Activated B cell treated with CpG ODN at 0.5 μM for 24 hours (primary cell): ENCODE results near the gene ISM1. TPM values are rescaled to one million over a fixed set of nuclear protein-coding genes. Genes with fewer than 3 reads are reported as not detected.

Experiments
- ATAC-seq: fragments of 200-7000 bp; cut with Tn5 transposase; one replicate; pipeline ENCODE4 v1.10.0; 2021; ENCODE audit warnings: low read depth, mild to moderate bottlenecking, moderate library complexity
- CTCF ChIA-PET: fragments of 350-600 bp; sonication (Branson Sonifier 250); formaldehyde crosslinking; loops from one replicate; lab custom pipeline; 2021; ENCODE audit warnings: antibody characterized with exemption; lab: Charles Lee
- POLR2A ChIA-PET: fragments of 350-600 bp; sonication (Branson Sonifier 250); formaldehyde crosslinking; loops from one replicate; lab custom pipeline; 2021; ENCODE audit warnings: antibody characterized with exemption; lab: Charles Lee
- DNase-seq: peaks from one replicate; pipeline ENCODE4 v3.0.0; 2022
- H3K27ac Mint-ChIP-seq: one replicate; pipeline ENCODE4 v1.8.0; 2020; ENCODE audit warnings: mixed read lengths
- H3K27me3 Mint-ChIP-seq: one replicate; pipeline ENCODE4 v1.8.0; 2021; ENCODE audit warnings: mixed read lengths
- H3K36me3 Mint-ChIP-seq: one replicate; pipeline ENCODE4 v1.8.0; 2021; ENCODE audit warnings: low read depth, mixed read lengths
- H3K4me1 Mint-ChIP-seq: one replicate; pipeline ENCODE4 v1.8.0; 2021; ENCODE audit warnings: mixed read lengths
- H3K4me3 Mint-ChIP-seq: one replicate; pipeline ENCODE4 v1.8.0; 2020; ENCODE audit warnings: mild to moderate bottlenecking, mixed read lengths
- H3K9me3 Mint-ChIP-seq: one replicate; pipeline ENCODE4 v1.8.0; 2020; ENCODE audit warnings: mixed read lengths
- CTCF ChIP-seq: fragments of 200-600 bp; IDR thresholded peaks from one replicate; pipeline ENCODE4 v1.8.0; 2022; ENCODE audit warnings: antibody characterized with exemption, mild to moderate bottlenecking
- intact Hi-C: fragments of 100-400 bp; cut with micrococcal nuclease; formaldehyde crosslinking; loops from one replicate; pipeline ENCODE4 v1.15.1; 2024
- total RNA-seq: library from RNA; stranded (reverse); gene quantifications from 2 replicates; pipeline ENCODE4 v1.2.3, GENCODE V29; 2022

ISM1 gene
- total RNA-seq, result not detected in 2 replicates

- H3K4me1 Mint-ChIP-seq, result peaks cover 12% of the 10 kb centered on the region
- H3K27ac Mint-ChIP-seq, result no peak within 1 kb of the TSS
- H3K27me3 Mint-ChIP-seq, result peaks cover 62% of the 10 kb centered on the region
- no peak for TF ChIP-seq CTCF
- H3K36me3 Mint-ChIP-seq, result no peaks in the 10 kb centered on the region
- ChIA-PET POLR2A (no interaction called here), CTCF (no interaction called here)
- ATAC-seq (no peak), DNase-seq (no peak)
- no peaks in the 10 kb centered on the region for H3K9me3 Mint-ChIP-seq
- intact Hi-C loops, result no loop called here
- H3K4me3 Mint-ChIP-seq, result peak within 1 kb of the TSS; percentile 70
Observed at GRCh38 chr20:13220904-13221297, at the start of gene ISM1. ISM1 (plus strand) TSS chr20:13221274; CDS start chr20:13221777, 503 bp downstream.

- Mint-ChIP-seq H3K36me3 (no peaks in the 10 kb centered on the region), H3K27me3 (no peaks in the 10 kb centered on the region)
Observed at GRCh38 chr20:13173201-13173600, 47.9 kb upstream of the ISM1 start.

GRCh38 chr20:13174402-13174801 lies 46.7 kb upstream of the ISM1 start:
- Mint-ChIP-seq H3K36me3 (no peaks in the 10 kb centered on the region), H3K27me3 (no peaks in the 10 kb centered on the region), H3K4me1 (no peaks in the 10 kb centered on the region), H3K9me3 (peaks cover 4% of the 10 kb centered on the region), H3K27ac (no peak overlapping the region), H3K4me3 (no peak overlapping the region)
- no peak for TF ChIP-seq CTCF
- intact Hi-C loops, result no loop called here
- no peak for ATAC-seq
- CTCF ChIA-PET, result no interaction called here
- POLR2A ChIA-PET, result no interaction called here
- no peak for DNase-seq

More at GRCh38 chr20:13173201-13173600, 47.9 kb upstream of the ISM1 start:
- DNase-seq, result no peak
- H3K27ac Mint-ChIP-seq, result no peak overlapping the region
- no peak for TF ChIP-seq CTCF
- peaks cover 3% of the 10 kb centered on the region for H3K9me3 Mint-ChIP-seq
- POLR2A ChIA-PET, result no interaction called here
- intact Hi-C loops, result no loop called here
- CTCF ChIA-PET, result no interaction called here
- H3K4me3 Mint-ChIP-seq, result no peak overlapping the region
- ATAC-seq, result no peak
- no peaks in the 10 kb centered on the region for H3K4me1 Mint-ChIP-seq

- H3K36me3 Mint-ChIP-seq, result no peaks in the 10 kb centered on the region
Observed at GRCh38 chr20:13180986-13181889, 39.8 kb upstream of the ISM1 start.

More at GRCh38 chr20:13180986-13181889, 39.8 kb upstream of the ISM1 start:
- no peak overlapping the region for H3K27ac Mint-ChIP-seq
- H3K27me3 Mint-ChIP-seq, result peaks cover 7% of the 10 kb centered on the region
- TF ChIP-seq CTCF, result no peak
- H3K9me3 Mint-ChIP-seq, result peaks cover 1% of the 10 kb centered on the region
- intact Hi-C loops, result no loop called here
- ChIA-PET POLR2A (no interaction called here), CTCF (no interaction called here)
- ATAC-seq, result no peak
- no peak for DNase-seq
- no peaks in the 10 kb centered on the region for H3K4me1 Mint-ChIP-seq
- no peak overlapping the region for H3K4me3 Mint-ChIP-seq
